OCI-LY7 (cell line): Measurements from ENCODE around the gene EDEM2. TPM values are rescaled to one million over a fixed set of nuclear protein-coding genes. Genes with fewer than 3 reads are reported as not detected.

Source experiments
- BruUV-seq: library from RNA; stranded (reverse); fragments of 400-500 nt; replicated peaks from 2 replicates; lab custom pipeline; 2021; lab: Mats Ljungman, UMichigan
- CTCF ChIA-PET: fragments of 300-600 bp; sonication (Branson Sonifier 250); formaldehyde crosslinking; loops from one replicate; lab custom pipeline; 2022; ENCODE audit warnings: antibody characterized with exemption; ENCODE audit not compliant: unreplicated experiment; lab: Charles Lee
- POLR2A ChIA-PET: fragments of 300-600 bp; sonication (Branson Sonifier 250); formaldehyde crosslinking; loops from one replicate; lab custom pipeline; 2022; ENCODE audit warnings: antibody characterized with exemption; lab: Charles Lee
- DNase-seq: peaks from one replicate; pipeline ENCODE4 v3.0.0-alpha.2; 2015; ENCODE audit warnings: low spot score
- H2AFZ ChIP-seq: fragments of 200-600 bp; sonication (generic), shearing (Covaris generic); 2 replicates; pipeline ENCODE4 v1.6.1; 2014; ENCODE audit warnings: mild to moderate bottlenecking, antibody characterized with exemption, low read length, moderate library complexity
- H3K27ac ChIP-seq: fragments of 200-600 bp; sonication (generic); 2 replicates; pipeline ENCODE4 v1.5.1; 2014; ENCODE audit warnings: mixed run types, low read depth, mild to moderate bottlenecking, moderate library complexity, low read length, inconsistent platforms; ENCODE audit not compliant: poor library complexity, severe bottlenecking
- H3K36me3 ChIP-seq: fragments of 200-600 bp; sonication (generic); 2 replicates; pipeline ENCODE4 v1.6.1; 2014; ENCODE audit warnings: mild to moderate bottlenecking, antibody characterized with exemption, low read length, moderate library complexity, mixed read lengths; ENCODE audit not compliant: insufficient read depth
- H3K4me1 ChIP-seq: fragments of 200-600 bp; sonication (generic); 2 replicates; pipeline ENCODE4 v1.5.1; 2014; ENCODE audit warnings: mild to moderate bottlenecking, low read length; ENCODE audit not compliant: insufficient read depth, poor library complexity, severe bottlenecking
- H3K4me2 ChIP-seq: fragments of 200-600 bp; sonication (generic); 2 replicates; pipeline ENCODE4 v1.6.1; 2014; ENCODE audit warnings: mild to moderate bottlenecking, low read length
- H3K4me3 ChIP-seq: fragments of 200-600 bp; sonication (generic); 2 replicates; pipeline ENCODE4 v1.5.1; 2014; ENCODE audit warnings: mild to moderate bottlenecking, low read depth, low read length; ENCODE audit not compliant: poor library complexity, severe bottlenecking
- H3K79me2 ChIP-seq: fragments of 200-600 bp; sonication (generic); 2 replicates; pipeline ENCODE4 v1.6.1; 2016; ENCODE audit warnings: low read depth, mild to moderate bottlenecking, low read length, moderate library complexity, mixed read lengths; ENCODE audit not compliant: insufficient read depth
- H3K9me2 ChIP-seq: fragments of 200-600 bp; sonication (generic); 2 replicates; pipeline ENCODE4 v1.6.1; 2016; ENCODE audit warnings: mild to moderate bottlenecking, low read length, mixed read lengths; ENCODE audit not compliant: insufficient read depth
- H3K9me3 ChIP-seq: fragments of 200-600 bp; sonication (generic); 2 replicates; pipeline ENCODE4 v1.6.1; 2014; ENCODE audit warnings: mild to moderate bottlenecking, mixed run types, low read length, mixed read lengths
- H4K20me1 ChIP-seq: fragments of 200-600 bp; sonication (generic); 2 replicates; pipeline ENCODE4 v1.6.1; 2014; ENCODE audit warnings: mild to moderate bottlenecking, antibody characterized with exemption, low read length, moderate library complexity, mixed read lengths; ENCODE audit not compliant: insufficient read depth
- CTCF ChIP-seq: fragments of 200-600 bp; sonication (generic); conservative IDR thresholded peaks from 2 replicates; pipeline ENCODE4 v1.5.1; 2014; ENCODE audit warnings: mild to moderate bottlenecking, antibody characterized with exemption, low read length, moderate library complexity, mixed read lengths
- EZH2phosphoT487 ChIP-seq: fragments of 200-600 bp; sonication (generic); IDR thresholded peaks from 2 replicates; pipeline ENCODE4 v1.6.1; 2018; ENCODE audit warnings: low read depth, borderline replicate concordance, mild to moderate bottlenecking, mixed run types, antibody characterized with exemption, low read length, moderate library complexity, mixed read lengths
- intact Hi-C: fragments of 100-400 bp; cut with micrococcal nuclease; formaldehyde crosslinking; loops from one replicate; pipeline ENCODE4 v1.10.0; 2022; ENCODE audit not compliant: unreplicated experiment
- total RNA-seq, 2 experiments: library from RNA; depleted of rRNA in 1 of 2; stranded (reverse); fragments of >200 nt in 1 of 2; shearing (Covaris generic) in 1 of 2; gene quantifications; 2 replicates each; pipeline ENCODE4 v1.2.3, GENCODE V29; 2014 to 2022

Gene EDEM2
- total RNA-seq, 2 experiments from 2014 or later = 19.1 to 23.0 TPM

- TF ChIP-seq CTCF (no peak), EZH2phosphoT487 (no peak)
- peaks cover 26% of the 10 kb centered on the region for H3K36me3 ChIP-seq
- peaks cover 18% of the 10 kb centered on the region for H3K4me1 ChIP-seq
- DNase-seq = no peak
- no peak overlapping the region for H2AFZ ChIP-seq
- POLR2A ChIA-PET = interaction anchor here (1.0 kb wide), 1 partner anchor 58 kb away, joined by 3 read pairs; the partner anchor contains the start of gene EDEM2
- H3K4me3 ChIP-seq = no peak overlapping the region
- H4K20me1 ChIP-seq = peaks cover 9% of the 10 kb centered on the region; the same call in 1 of the 2 replicates
- H3K4me2 ChIP-seq = no peak overlapping the region
- BruUV-seq = no TSS peak
- no peaks in the 10 kb centered on the region for H3K9me3 ChIP-seq
- H3K9me2 ChIP-seq = no peaks in the 10 kb centered on the region
- peaks cover 51% of the 10 kb centered on the region for H3K79me2 ChIP-seq
- no peak overlapping the region for H3K27ac ChIP-seq
- intact Hi-C loops = no loop called here
- CTCF ChIA-PET = no interaction called here
Measured at GRCh38 chr20:35088231-35089145, 58.6 kb downstream of the EDEM2 start.

GRCh38 chr20:35087791-35088190, 59.3 kb downstream of the EDEM2 start:
- intact Hi-C loops = no loop called here
- H3K4me1 ChIP-seq = peaks cover 11% of the 10 kb centered on the region

More at GRCh38 chr20:35087791-35088190, 59.3 kb downstream of the EDEM2 start:
- no peak overlapping the region for H3K4me3 ChIP-seq
- DNase-seq = no peak
- no peak overlapping the region for H2AFZ ChIP-seq
- POLR2A ChIA-PET = interaction anchor here (1.0 kb wide), 1 partner anchor 59 kb away, joined by 3 read pairs; the partner anchor contains the start of gene EDEM2
- peaks cover 9% of the 10 kb centered on the region; the same call in 1 of the 2 replicates for H4K20me1 ChIP-seq
- peaks cover 56% of the 10 kb centered on the region for H3K79me2 ChIP-seq
- peaks cover 26% of the 10 kb centered on the region for H3K36me3 ChIP-seq
- no peaks in the 10 kb centered on the region for H3K9me2 ChIP-seq
- no peaks in the 10 kb centered on the region for H3K9me3 ChIP-seq
- no peak overlapping the region for H3K4me2 ChIP-seq
- CTCF ChIA-PET = no interaction called here
- BruUV-seq = no TSS peak
- no peak overlapping the region for H3K27ac ChIP-seq
- TF ChIP-seq CTCF (no peak), EZH2phosphoT487 (no peak)
